Measurements from ENCODE around the gene HACE1. TPM values are rescaled to one million over a fixed set of nuclear protein-coding genes. Genes with fewer than 3 reads are reported as not detected.
"Not testable (repeated sequence)": the region's sequence is repeated elsewhere in the genome, so short reads cannot be mapped to it uniquely, and the experiment has no call there.

Gene HACE1
- total RNA-seq, 2 donors from 2014 or later, result 13.5 to 16.6 TPM

- WGBS, 2 donors, result 64 to 68% methylated on average over 1 of the region's 1 CpG
- Histone ChIP-seq H3K9me3 (no peaks in the 10 kb centered on the region), H3K4me1 (no peaks in the 10 kb centered on the region), H3K36me3 (replicated peaks in 1 of 2; ENCODE audit: insufficient read depth in 1 of 2, low read depth in 2 of 2) (no peaks in the 10 kb centered on the region), H3K27me3 (no peaks in the 10 kb centered on the region), H3K4me3 (no peak overlapping the region), H3K27ac (no peak overlapping the region)
- ATAC-seq (no peak), DNase-seq (no peak)
- TF ChIP-seq CTCF (IDR thresholded peaks at IDR 0.05) (no peak), POLR2A (IDR thresholded peaks at IDR 0.05) (no peak)
- intact Hi-C loops (cut with DNase I), result no loop called here
Measured at GRCh38 chr6:104828478-104828877, 31.2 kb downstream of the HACE1 start.

- H3K36me3 ChIP-seq (replicated peaks in 1 of 2; ENCODE audit: insufficient read depth in 1 of 2, low read depth in 2 of 2); H3K27ac ChIP-seq; H3K4me1 ChIP-seq; ATAC-seq; H3K9me3 ChIP-seq; H3K4me3 ChIP-seq; DNase-seq; intact Hi-C loops (cut with DNase I); H3K27me3 ChIP-seq: not testable (repeated sequence)
- whole genome bisulfite sequencing, 2 donors, result 92 to 95% methylated on average over 4 of the region's 4 CpGs
Measured at GRCh38 chr6:104820820-104821219, 38.9 kb downstream of the HACE1 start.

GRCh38 chr6:104816125-104816524 is 43.6 kb downstream of the HACE1 start:
- no peak overlapping the region for H3K4me3 ChIP-seq
- H3K9me3 ChIP-seq, result no peaks in the 10 kb centered on the region
- WGBS, 2 donors, result 81 to 100% methylated on average over 3 of the region's 3 CpGs
- no peak overlapping the region for H3K27ac ChIP-seq
- TF ChIP-seq CTCF (IDR thresholded peaks at IDR 0.05), result no peak
- no peak for TF ChIP-seq POLR2A (IDR thresholded peaks at IDR 0.05)
- no peaks in the 10 kb centered on the region for H3K4me1 ChIP-seq
- DNase-seq, result no peak
- H3K27me3 ChIP-seq, result no peaks in the 10 kb centered on the region
- H3K36me3 ChIP-seq (replicated peaks in 1 of 2; ENCODE audit: insufficient read depth in 1 of 2, low read depth in 2 of 2), result no peaks in the 10 kb centered on the region
- ATAC-seq, result no peak
- intact Hi-C loops (cut with DNase I), result no loop called here

GRCh38 chr6:104814743-104815142 is 45.0 kb downstream of the HACE1 start:
- DNase-seq (no peak), ATAC-seq (no peak)
- Histone ChIP-seq H3K27me3 (no peaks in the 10 kb centered on the region), H3K4me1 (no peaks in the 10 kb centered on the region), H3K9me3 (no peaks in the 10 kb centered on the region), H3K36me3 (replicated peaks in 1 of 2; ENCODE audit: insufficient read depth in 1 of 2, low read depth in 2 of 2) (no peaks in the 10 kb centered on the region), H3K4me3 (no peak overlapping the region), H3K27ac (no peak overlapping the region)
- WGBS, 2 donors, result 93 to 94% methylated on average over 2 of the region's 2 CpGs
- no peak for TF ChIP-seq CTCF (IDR thresholded peaks at IDR 0.05)
- no peak for TF ChIP-seq POLR2A (IDR thresholded peaks at IDR 0.05)
- intact Hi-C loops (cut with DNase I), result no loop called here

- Histone ChIP-seq H3K27ac (no peak overlapping the region), H3K4me1 (no peaks in the 10 kb centered on the region), H3K36me3 (replicated peaks in 1 of 2; ENCODE audit: insufficient read depth in 1 of 2, low read depth in 2 of 2) (no peaks in the 10 kb centered on the region), H3K27me3 (no peaks in the 10 kb centered on the region), H3K9me3 (no peaks in the 10 kb centered on the region), H3K4me3 (no peak overlapping the region)
- ATAC-seq (no peak), DNase-seq (no peak)
- WGBS, 2 donors, result 88 to 92% methylated on average over 2 of the region's 2 CpGs
- no peak for TF ChIP-seq CTCF (IDR thresholded peaks at IDR 0.05)
- no peak for TF ChIP-seq POLR2A (IDR thresholded peaks at IDR 0.05)
- intact Hi-C loops (cut with DNase I), result no loop called here
Measured at GRCh38 chr6:104813552-104813951, 46.2 kb downstream of the HACE1 start.

Measured in body of pancreas (tissue), 4 donors.